Smooth muscle cell (in vitro differentiated cells): Measurements from ENCODE around the gene USP14. TPM values are rescaled to one million over a fixed set of nuclear protein-coding genes. Genes with fewer than 3 reads are reported as not detected.

Experiments used
- DNase-seq: peaks from one replicate; lab custom pipeline; 2025; ENCODE audit not compliant: unreplicated experiment; lab: John Stamatoyannopoulos, UW
- H2AFZ ChIP-seq: fragments of 200-600 bp; sonication (generic); 2 replicates; pipeline ENCODE4 v1.6.0; 2016; ENCODE audit warnings: antibody characterized with exemption, low read depth, mild to moderate bottlenecking
- H3F3A ChIP-seq: fragments of 200-600 bp; sonication (generic); 2 replicates; pipeline ENCODE4 v1.6.0; 2017; ENCODE audit warnings: antibody characterized with exemption, low read depth
- H3K27ac ChIP-seq: fragments of 200-600 bp; sonication (generic); 2 replicates; pipeline ENCODE4 v1.5.1; 2016; ENCODE audit warnings: low read depth, mild to moderate bottlenecking
- H3K27me3 ChIP-seq: fragments of 200-600 bp; sonication (generic); 2 replicates; pipeline ENCODE4 v1.6.1; 2016; ENCODE audit warnings: low read depth, mild to moderate bottlenecking
- H3K36me3 ChIP-seq: fragments of 200-600 bp; sonication (generic); 2 replicates; pipeline ENCODE4 v1.5.1; 2016; ENCODE audit warnings: low read depth
- H3K4me1 ChIP-seq: fragments of 200-600 bp; sonication (generic); 2 replicates; pipeline ENCODE4 v1.5.1; 2016; ENCODE audit warnings: low read depth
- H3K4me2 ChIP-seq: fragments of 200-600 bp; sonication (generic); 2 replicates; pipeline ENCODE4 v1.6.0; 2016; ENCODE audit warnings: mild to moderate bottlenecking
- H3K4me3 ChIP-seq: fragments of 200-600 bp; sonication (generic); 2 replicates; pipeline ENCODE4 v1.5.1; 2016; ENCODE audit warnings: mild to moderate bottlenecking
- H3K79me2 ChIP-seq: fragments of 200-600 bp; sonication (generic); 2 replicates; pipeline ENCODE4 v1.6.0; 2016; ENCODE audit warnings: low read depth, mild to moderate bottlenecking
- H3K9ac ChIP-seq: fragments of 200-600 bp; sonication (generic); 2 replicates; pipeline ENCODE4 v1.6.0; 2016; ENCODE audit warnings: low read depth
- H3K9me3 ChIP-seq: fragments of 200-600 bp; sonication (generic); replicated peaks from 2 replicates; pipeline ENCODE4 v1.5.1; 2016; ENCODE audit warnings: low read depth
- H4K20me1 ChIP-seq: fragments of 200-600 bp; sonication (generic); 2 replicates; pipeline ENCODE4 v1.6.0; 2016; ENCODE audit warnings: low read depth
- CTCF ChIP-seq: fragments of 200-600 bp; sonication (generic); IDR thresholded peaks from 2 replicates; pipeline ENCODE4 v1.5.1; 2017; ENCODE audit warnings: borderline replicate concordance, mild to moderate bottlenecking, antibody characterized with exemption; ENCODE audit not compliant: insufficient read depth, poor library complexity, severe bottlenecking
- WGBS: methylation state at CpG from one replicate; pipeline ENCODE4 v1.1.7; 2016; ENCODE audit warnings: low lambda C conversion rate; 5-methylcytosine and 5-hydroxymethylcytosine counted together
- polyA plus RNA-seq: library from polyadenylated mRNA; unstranded; fragments of >200 nt; fragmentation: Nextera tagmentation; extraction: Ambion mirVana; gene quantifications from 2 replicates; pipeline ENCODE4 v1.2.1, GENCODE V29; 2016
- total RNA-seq: library from RNA; depleted of rRNA; stranded (reverse); fragments of >200 nt; gene quantifications from 2 replicates; pipeline ENCODE4 v1.2.3, GENCODE V29; 2014

The USP14 gene
- total and polyA plus RNA-seq, 2 experiments from 2014 or later: 36.5 to 49.0 TPM

GRCh38 chr18:250685-251084, 92.3 kb downstream of the USP14 start:
- Histone ChIP-seq H2AFZ (no peak overlapping the region), H3K27ac (no peak overlapping the region), H3K9ac (no peak overlapping the region), H3K4me2 (no peak overlapping the region), H3K4me3 (no peak overlapping the region), H3K79me2 (no peaks in the 10 kb centered on the region), H3F3A (no peaks in the 10 kb centered on the region), H3K4me1 (no peaks in the 10 kb centered on the region), H4K20me1 (no peaks in the 10 kb centered on the region), H3K27me3 (no peaks in the 10 kb centered on the region), H3K9me3 (no peaks in the 10 kb centered on the region), H3K36me3 (peaks cover 29% of the 10 kb centered on the region)
- DNase-seq: no peak
- TF ChIP-seq CTCF: no peak
- WGBS: 80% methylated on average over 2 of the region's 2 CpGs

GRCh38 chr18:251572-251971, 93.2 kb downstream of the USP14 start:
- Histone ChIP-seq H4K20me1 (no peaks in the 10 kb centered on the region), H3K4me3 (no peak overlapping the region), H3K79me2 (no peaks in the 10 kb centered on the region), H3K27ac (no peak overlapping the region), H2AFZ (no peak overlapping the region), H3K9me3 (no peaks in the 10 kb centered on the region), H3K27me3 (no peaks in the 10 kb centered on the region), H3K36me3 (peaks cover 30% of the 10 kb centered on the region), H3F3A (no peaks in the 10 kb centered on the region), H3K4me2 (no peak overlapping the region), H3K9ac (no peak overlapping the region), H3K4me1 (no peaks in the 10 kb centered on the region)
- no peak for DNase-seq
- 98% methylated on average over 5 of the region's 5 CpGs for WGBS
- TF ChIP-seq CTCF: no peak

- DNase-seq: no peak
- Histone ChIP-seq H3K79me2 (no peaks in the 10 kb centered on the region), H3K36me3 (peaks cover 33% of the 10 kb centered on the region), H3K4me2 (no peak overlapping the region), H3K27ac (no peak overlapping the region), H3K9me3 (no peaks in the 10 kb centered on the region), H2AFZ (no peak overlapping the region), H3F3A (no peaks in the 10 kb centered on the region), H3K4me1 (no peaks in the 10 kb centered on the region), H3K27me3 (no peaks in the 10 kb centered on the region), H3K9ac (no peak overlapping the region), H3K4me3 (no peak overlapping the region), H4K20me1 (no peaks in the 10 kb centered on the region)
- no peak for TF ChIP-seq CTCF
- 97% methylated on average over 1 of the region's 1 CpG for WGBS
These were observed 94.8 kb downstream of the USP14 start for GRCh38 chr18:253121-253520.

GRCh38 chr18:255171-255570, 96.8 kb downstream of the USP14 start:
- Histone ChIP-seq H3K27ac (no peak overlapping the region), H3K4me2 (no peak overlapping the region), H3F3A (no peaks in the 10 kb centered on the region), H4K20me1 (no peaks in the 10 kb centered on the region), H3K4me3 (no peak overlapping the region), H3K27me3 (no peaks in the 10 kb centered on the region), H3K9me3 (no peaks in the 10 kb centered on the region), H3K79me2 (no peaks in the 10 kb centered on the region), H3K9ac (no peak overlapping the region), H3K36me3 (peaks cover 31% of the 10 kb centered on the region), H3K4me1 (no peaks in the 10 kb centered on the region), H2AFZ (no peak overlapping the region)
- DNase-seq: no peak
- WGBS: 90% methylated on average over 4 of the region's 4 CpGs
- TF ChIP-seq CTCF: no peak
